ENCODE data around the gene ENPP4.
"Not testable (repeated sequence)": the region's sequence is repeated elsewhere in the genome, so short reads cannot be mapped to it uniquely, and the experiment has no call there.

The ENPP4 gene

GRCh38 chr6:46131291-46131690, 1.5 kb downstream of the ENPP4 start:
- DNase-seq, result not testable (repeated sequence)

GRCh38 chr6:46134216-46134615, 4.4 kb downstream of the ENPP4 start:
- DNase-seq, result no peak

GRCh38 chr6:46135176-46135575, 5.4 kb downstream of the ENPP4 start:
- no peak for DNase-seq

GRCh38 chr6:46136831-46137230, 7.0 kb downstream of the ENPP4 start:
- no peak for DNase-seq

- no peak for DNase-seq
Observed at GRCh38 chr6:46137387-46137786, 7.6 kb downstream of the ENPP4 start.

GRCh38 chr6:46138281-46138680, 8.5 kb downstream of the ENPP4 start:
- DNase-seq, result no peak

- no peak for DNase-seq
Observed at GRCh38 chr6:46144270-46144669, 14.5 kb downstream of the ENPP4 start.

GRCh38 chr6:46149066-46149465, 19.3 kb downstream of the ENPP4 start:
- not testable (repeated sequence) for DNase-seq

- DNase-seq, result no peak
Observed at GRCh38 chr6:46156701-46157100, 26.9 kb downstream of the ENPP4 start.

GRCh38 chr6:46159229-46159628, 29.4 kb downstream of the ENPP4 start:
- no peak for DNase-seq

GRCh38 chr6:46160102-46160501, 30.3 kb downstream of the ENPP4 start:
- no peak for DNase-seq

- DNase-seq, result peak; percentile 55
Observed at GRCh38 chr6:46170357-46171289, 40.8 kb downstream of the ENPP4 start, which contains the start of gene ENPP5. TSS of gene ENPP5 (minus strand) at chr6:46170980. CDS start at chr6:46168262, 2,718 bp downstream.

- no peak for DNase-seq
Observed at GRCh38 chr6:46172176-46172575, 42.4 kb downstream of the ENPP4 start.

- DNase-seq, result no peak
Observed at GRCh38 chr6:46174904-46175303, 45.1 kb downstream of the ENPP4 start.

- peak; percentile 49 for DNase-seq
Observed at GRCh38 chr6:46175446-46175845, 45.7 kb downstream of the ENPP4 start.

GRCh38 chr6:46175976-46176375, 46.2 kb downstream of the ENPP4 start:
- no peak for DNase-seq

- DNase-seq, result no peak
Observed at GRCh38 chr6:46184114-46184513, 54.3 kb downstream of the ENPP4 start.

- no peak for DNase-seq
Observed at GRCh38 chr6:46186583-46186982, 56.8 kb downstream of the ENPP4 start.

GRCh38 chr6:46189726-46190125, 59.9 kb downstream of the ENPP4 start:
- DNase-seq, result no peak

- DNase-seq, result no peak
Observed at GRCh38 chr6:46190889-46191288, 61.1 kb downstream of the ENPP4 start.

- DNase-seq, result no peak
Observed at GRCh38 chr6:46191961-46192360, 62.2 kb downstream of the ENPP4 start.
